DND-41 (cell line): ENCODE measurements around the gene SUSD5.

Source experiments
- ATAC-seq: fragments of 200-7000 bp; cut with Tn5 transposase; 3 replicates; pipeline ENCODE4 v1.9.1; 2021; ENCODE audit warnings: low read depth; ENCODE audit not compliant: insufficient read depth
- DNase-seq: peaks from one replicate; pipeline ENCODE4 v3.0.0-alpha.2; 2020
- H2AFZ ChIP-seq: 2 replicates; pipeline ENCODE4 v1.6.0; 2012; ENCODE audit warnings: low read depth, low read length
- H3K27ac ChIP-seq: 2 replicates; pipeline ENCODE4 v1.5.1; 2012; ENCODE audit warnings: low read length, inconsistent platforms
- H3K27me3 ChIP-seq: fragments of 200-600 bp; sonication (generic); 2 replicates; pipeline ENCODE4 v1.6.0; 2012; ENCODE audit warnings: low read length, mild to moderate bottlenecking, inconsistent platforms; ENCODE audit not compliant: insufficient read depth, poor library complexity
- H3K36me3 ChIP-seq: 2 replicates; pipeline ENCODE4 v1.5.1; 2012; ENCODE audit warnings: low read length, inconsistent platforms; ENCODE audit not compliant: insufficient read depth
- H3K4me1 ChIP-seq: 2 replicates; pipeline ENCODE4 v1.5.1; 2012; ENCODE audit warnings: mild to moderate bottlenecking, low read length; ENCODE audit not compliant: insufficient read depth
- H3K4me2 ChIP-seq: 2 replicates; pipeline ENCODE4 v1.6.0; 2012; ENCODE audit warnings: mild to moderate bottlenecking, moderate library complexity, low read length, inconsistent platforms; ENCODE audit not compliant: insufficient read depth
- H3K4me3 ChIP-seq, 2 experiments: fragments of 200-600 bp in 1 of 2; shearing (Covaris generic) in 1 of 2; 2 replicates each; pipeline ENCODE4 v1.5.1; 2012 to 2016; ENCODE audit warnings: inconsistent platforms in 2 of 2, low read length in 2 of 2, mild to moderate bottlenecking in 2 of 2, low read depth in 1 of 2, moderate library complexity in 1 of 2
- H3K79me2 ChIP-seq: 2 replicates; pipeline ENCODE4 v1.6.0; 2012; ENCODE audit warnings: low read length, inconsistent platforms; ENCODE audit not compliant: insufficient read depth
- H3K9ac ChIP-seq: 2 replicates; pipeline ENCODE4 v1.6.0; 2012; ENCODE audit warnings: low read depth, mild to moderate bottlenecking, inconsistent platforms, low read length, moderate library complexity
- H3K9me3 ChIP-seq: 2 replicates; pipeline ENCODE4 v1.5.1; 2012; ENCODE audit warnings: low read length, moderate library complexity, mild to moderate bottlenecking, inconsistent platforms; ENCODE audit not compliant: insufficient read depth, severe bottlenecking
- H4K20me1 ChIP-seq: 2 replicates; pipeline ENCODE4 v1.6.0; 2012; ENCODE audit warnings: low read length; ENCODE audit not compliant: insufficient read depth
- EZH2 ChIP-seq: IDR thresholded peaks from 3 replicates; pipeline ENCODE4 v1.6.1; 2012; ENCODE audit warnings: borderline replicate concordance, low read depth, mild to moderate bottlenecking, moderate library complexity, low read length, inconsistent platforms; ENCODE audit not compliant: severe bottlenecking
- TF ChIP-seq, protein P1 (sequence below): IDR thresholded peaks from 2 replicates; pipeline ENCODE4 v1.5.1; 2012; ENCODE audit warnings: borderline replicate concordance, low read length, moderate library complexity, mild to moderate bottlenecking; ENCODE audit not compliant: poor library complexity, severe bottlenecking; ENCODE audit errors: extremely low read depth

The SUSD5 gene

DNA sequence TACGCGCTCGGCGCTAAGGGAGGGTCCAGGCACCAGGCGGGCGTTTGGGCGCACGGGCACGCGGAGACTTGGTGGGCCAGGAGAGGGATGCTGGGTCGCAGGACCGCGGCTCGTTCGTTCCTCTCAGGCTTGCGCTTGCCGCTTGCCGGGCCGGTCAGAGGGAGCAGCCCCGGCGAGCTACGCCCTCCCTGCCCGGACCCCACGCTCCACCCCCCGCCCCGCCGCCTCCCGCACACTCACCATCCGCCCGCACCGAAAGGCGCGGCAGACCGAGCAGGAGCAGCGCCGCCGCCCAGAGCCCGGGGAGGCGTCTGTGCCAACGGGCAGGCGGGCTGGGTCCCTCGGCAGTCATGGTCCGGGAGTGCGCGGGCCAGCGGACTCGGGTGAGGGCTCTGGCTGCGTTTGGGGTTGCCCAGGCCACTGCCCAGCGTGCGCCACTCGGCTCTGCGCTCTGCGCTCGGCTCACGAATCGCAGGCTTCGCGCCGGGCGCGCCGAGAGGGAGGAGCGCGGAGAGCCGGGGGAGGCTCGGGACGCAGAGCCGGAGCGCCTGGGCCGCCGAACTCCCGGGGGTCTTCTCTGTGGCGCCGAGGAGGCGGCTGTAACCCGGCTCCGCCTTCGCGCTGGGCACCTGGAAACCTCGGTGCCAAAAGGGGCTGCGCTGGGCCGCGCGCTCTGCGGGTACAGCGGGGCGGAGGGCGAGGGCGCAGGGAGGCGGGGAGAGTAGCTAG, at the start of gene SUSD5:
Gene SUSD5, minus strand, starts transcription at position 365 of the 729 bp plus-strand sequence. Its CDS starts 13 bp downstream, at position 352.
- no peak for ATAC-seq
- H3K27ac ChIP-seq: no peak within 1 kb of the TSS
- H3K36me3 ChIP-seq: no peaks in the 10 kb centered on the region
- H3K4me1 ChIP-seq: no peaks in the 10 kb centered on the region
- H3K27me3 ChIP-seq: no peaks in the 10 kb centered on the region
- H2AFZ ChIP-seq: no peak within 1 kb of the TSS
- H3K79me2 ChIP-seq: no peaks in the 10 kb centered on the region
- DNase-seq: no peak
- H3K9ac ChIP-seq: no peak within 1 kb of the TSS
- TF ChIP-seq, protein P1, sequence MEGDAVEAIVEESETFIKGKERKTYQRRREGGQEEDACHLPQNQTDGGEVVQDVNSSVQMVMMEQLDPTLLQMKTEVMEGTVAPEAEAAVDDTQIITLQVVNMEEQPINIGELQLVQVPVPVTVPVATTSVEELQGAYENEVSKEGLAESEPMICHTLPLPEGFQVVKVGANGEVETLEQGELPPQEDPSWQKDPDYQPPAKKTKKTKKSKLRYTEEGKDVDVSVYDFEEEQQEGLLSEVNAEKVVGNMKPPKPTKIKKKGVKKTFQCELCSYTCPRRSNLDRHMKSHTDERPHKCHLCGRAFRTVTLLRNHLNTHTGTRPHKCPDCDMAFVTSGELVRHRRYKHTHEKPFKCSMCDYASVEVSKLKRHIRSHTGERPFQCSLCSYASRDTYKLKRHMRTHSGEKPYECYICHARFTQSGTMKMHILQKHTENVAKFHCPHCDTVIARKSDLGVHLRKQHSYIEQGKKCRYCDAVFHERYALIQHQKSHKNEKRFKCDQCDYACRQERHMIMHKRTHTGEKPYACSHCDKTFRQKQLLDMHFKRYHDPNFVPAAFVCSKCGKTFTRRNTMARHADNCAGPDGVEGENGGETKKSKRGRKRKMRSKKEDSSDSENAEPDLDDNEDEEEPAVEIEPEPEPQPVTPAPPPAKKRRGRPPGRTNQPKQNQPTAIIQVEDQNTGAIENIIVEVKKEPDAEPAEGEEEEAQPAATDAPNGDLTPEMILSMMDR: no peak
- no peak for TF ChIP-seq EZH2
- no peak within 1 kb of the TSS for H3K4me2 ChIP-seq
- no peaks in the 10 kb centered on the region for H4K20me1 ChIP-seq
- no peak within 1 kb of the TSS for H3K4me3 ChIP-seq
- H3K9me3 ChIP-seq: no peaks in the 10 kb centered on the region

DNA sequence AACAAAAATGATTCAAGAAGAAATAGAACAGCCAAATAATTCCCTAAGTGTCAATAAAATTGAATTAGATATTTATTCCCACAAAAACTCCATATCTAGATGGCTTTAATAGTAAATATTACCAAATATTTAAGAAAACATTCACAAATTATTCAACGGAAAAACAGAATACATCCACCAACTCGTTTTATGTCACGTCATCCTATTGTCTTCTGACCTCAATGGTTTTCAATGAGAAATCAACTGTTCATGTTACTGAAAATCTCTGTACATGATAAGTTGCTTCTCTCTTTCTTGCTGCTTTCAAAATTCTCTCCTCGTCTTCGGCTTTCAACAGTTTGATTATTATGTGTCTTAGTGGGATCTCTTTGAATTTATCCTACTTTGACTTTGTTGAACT, 41.5 kb upstream of the SUSD5 start:
- no peaks in the 10 kb centered on the region for H4K20me1 ChIP-seq
- ATAC-seq (no peak), DNase-seq (no peak)
- no peaks in the 10 kb centered on the region for H3K79me2 ChIP-seq
- no peak overlapping the region for H3K9ac ChIP-seq
- H2AFZ ChIP-seq: no peak overlapping the region
- no peaks in the 10 kb centered on the region for H3K36me3 ChIP-seq
- TF ChIP-seq, protein P1: no peak
- TF ChIP-seq EZH2: no peak
- H3K4me3 ChIP-seq: no peak overlapping the region
- H3K4me2 ChIP-seq: no peak overlapping the region
- H3K9me3 ChIP-seq: no peaks in the 10 kb centered on the region
- H3K27me3 ChIP-seq: no peaks in the 10 kb centered on the region
- H3K4me1 ChIP-seq: no peaks in the 10 kb centered on the region
- H3K27ac ChIP-seq: no peak overlapping the region

DNA sequence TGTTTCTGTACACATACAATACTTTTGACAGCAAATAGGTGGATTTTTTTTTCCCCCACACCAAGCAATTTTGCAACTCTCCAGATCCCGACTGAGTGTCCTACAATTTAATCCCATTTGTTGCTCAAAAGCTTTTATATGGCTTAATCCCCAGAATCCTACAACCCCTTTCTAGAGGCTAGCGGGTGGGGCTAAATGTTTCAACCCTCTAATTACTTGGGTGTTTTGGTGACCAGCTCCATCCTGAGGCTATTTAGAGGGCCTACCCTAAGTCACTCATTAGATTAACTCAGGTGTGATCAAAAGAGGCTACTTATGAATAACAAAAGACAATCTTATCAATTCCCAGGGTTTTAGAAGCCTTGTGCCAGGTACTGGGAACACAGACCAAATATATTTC, 37.6 kb upstream of the SUSD5 start:
- no peak overlapping the region for H2AFZ ChIP-seq
- no peak overlapping the region for H3K4me2 ChIP-seq
- TF ChIP-seq EZH2: no peak
- no peak overlapping the region for H3K9ac ChIP-seq
- no peaks in the 10 kb centered on the region for H3K36me3 ChIP-seq
- H3K79me2 ChIP-seq: no peaks in the 10 kb centered on the region
- no peak for ATAC-seq
- DNase-seq: no peak
- no peak overlapping the region for H3K27ac ChIP-seq
- H3K27me3 ChIP-seq: peaks cover 5% of the 10 kb centered on the region
- H3K4me1 ChIP-seq: no peaks in the 10 kb centered on the region
- H3K4me3 ChIP-seq: no peak overlapping the region
- H4K20me1 ChIP-seq: no peaks in the 10 kb centered on the region
- no peaks in the 10 kb centered on the region for H3K9me3 ChIP-seq

DNA sequence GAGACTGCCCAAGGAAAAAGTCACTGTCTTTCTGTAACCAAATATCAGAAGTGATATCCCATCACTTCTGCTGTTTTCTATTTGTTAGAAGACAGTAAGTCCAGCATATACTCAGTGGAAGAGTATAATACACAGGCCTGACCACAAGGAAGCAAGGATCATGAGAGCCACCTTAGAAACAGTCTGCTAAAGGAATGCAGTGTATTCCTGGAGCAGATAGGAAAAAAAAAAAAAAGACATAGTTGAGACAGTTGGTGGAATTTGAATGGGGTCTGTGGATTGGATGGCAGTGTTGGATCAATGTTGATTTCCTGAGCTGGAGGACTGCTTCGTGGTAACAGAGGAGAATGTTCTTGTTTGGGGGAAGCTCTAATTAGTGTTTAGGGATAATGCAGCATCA, 32.1 kb upstream of the SUSD5 start:
- H3K27ac ChIP-seq: no peak overlapping the region

More for the DNA sequence above, 32.1 kb upstream of the SUSD5 start:
- Histone ChIP-seq H2AFZ (no peak overlapping the region), H3K4me1 (no peaks in the 10 kb centered on the region), H3K9ac (no peak overlapping the region), H4K20me1 (no peaks in the 10 kb centered on the region), H3K4me3 (no peak overlapping the region), H3K27me3 (peaks cover 5% of the 10 kb centered on the region), H3K9me3 (no peaks in the 10 kb centered on the region), H3K4me2 (no peak overlapping the region), H3K79me2 (no peaks in the 10 kb centered on the region), H3K36me3 (no peaks in the 10 kb centered on the region)
- no peak for TF ChIP-seq EZH2
- TF ChIP-seq, protein P1: no peak
- DNase-seq (no peak), ATAC-seq (no peak)
